Activated B cell treated with CpG ODN at 0.5 μM for 24 hours (primary cell): ENCODE results near the gene PHACTR3. TPM values are rescaled to one million over a fixed set of nuclear protein-coding genes. Genes with fewer than 3 reads are reported as not detected.

Source experiments
- ATAC-seq: fragments of 200-7000 bp; cut with Tn5 transposase; one replicate; pipeline ENCODE4 v1.10.0; 2021; ENCODE audit warnings: low read depth, mild to moderate bottlenecking, moderate library complexity
- CTCF ChIA-PET: fragments of 350-600 bp; sonication (Branson Sonifier 250); formaldehyde crosslinking; loops from one replicate; lab custom pipeline; 2021; ENCODE audit warnings: antibody characterized with exemption; lab: Charles Lee
- POLR2A ChIA-PET: fragments of 350-600 bp; sonication (Branson Sonifier 250); formaldehyde crosslinking; loops from one replicate; lab custom pipeline; 2021; ENCODE audit warnings: antibody characterized with exemption; lab: Charles Lee
- DNase-seq: peaks from one replicate; pipeline ENCODE4 v3.0.0; 2022
- H3K27ac Mint-ChIP-seq: one replicate; pipeline ENCODE4 v1.8.0; 2020; ENCODE audit warnings: mixed read lengths
- H3K27me3 Mint-ChIP-seq: one replicate; pipeline ENCODE4 v1.8.0; 2021; ENCODE audit warnings: mixed read lengths
- H3K36me3 Mint-ChIP-seq: one replicate; pipeline ENCODE4 v1.8.0; 2021; ENCODE audit warnings: low read depth, mixed read lengths
- H3K4me1 Mint-ChIP-seq: one replicate; pipeline ENCODE4 v1.8.0; 2021; ENCODE audit warnings: mixed read lengths
- H3K4me3 Mint-ChIP-seq: one replicate; pipeline ENCODE4 v1.8.0; 2020; ENCODE audit warnings: mild to moderate bottlenecking, mixed read lengths
- H3K9me3 Mint-ChIP-seq: one replicate; pipeline ENCODE4 v1.8.0; 2020; ENCODE audit warnings: mixed read lengths
- CTCF ChIP-seq: fragments of 200-600 bp; IDR thresholded peaks from one replicate; pipeline ENCODE4 v1.8.0; 2022; ENCODE audit warnings: antibody characterized with exemption, mild to moderate bottlenecking
- intact Hi-C: fragments of 100-400 bp; cut with micrococcal nuclease; formaldehyde crosslinking; loops from one replicate; pipeline ENCODE4 v1.15.1; 2024
- total RNA-seq: library from RNA; stranded (reverse); gene quantifications from 2 replicates; pipeline ENCODE4 v1.2.3, GENCODE V29; 2022

The PHACTR3 gene
- total RNA-seq, 1 donor from 2014 or later: not detected

- no peak overlapping the region for H3K27ac Mint-ChIP-seq
- DNase-seq: no peak
- POLR2A ChIA-PET: no interaction called here
- intact Hi-C loops: no loop called here
- no peak overlapping the region for H3K4me3 Mint-ChIP-seq
- H3K9me3 Mint-ChIP-seq: peaks cover 3% of the 10 kb centered on the region
- no peaks in the 10 kb centered on the region for H3K4me1 Mint-ChIP-seq
- CTCF ChIA-PET: no interaction called here
- no peaks in the 10 kb centered on the region for H3K36me3 Mint-ChIP-seq
- no peak for ATAC-seq
- peaks cover 2% of the 10 kb centered on the region for H3K27me3 Mint-ChIP-seq
- no peak for TF ChIP-seq CTCF
These were observed 44.2 kb downstream of the PHACTR3 start for GRCh38 chr20:59648466-59649070.

GRCh38 chr20:59650418-59650817 lies 46.1 kb downstream of the PHACTR3 start:
- Mint-ChIP-seq H3K9me3 (peaks cover 3% of the 10 kb centered on the region), H3K4me3 (no peak overlapping the region), H3K27me3 (peaks cover 2% of the 10 kb centered on the region), H3K4me1 (no peaks in the 10 kb centered on the region), H3K36me3 (no peaks in the 10 kb centered on the region), H3K27ac (no peak overlapping the region)
- ChIA-PET CTCF (no interaction called here), POLR2A (no interaction called here)
- ATAC-seq (no peak), DNase-seq (no peak)
- TF ChIP-seq CTCF: no peak
- intact Hi-C loops: no loop called here

GRCh38 chr20:59652381-59652780 lies 48.0 kb downstream of the PHACTR3 start:
- Mint-ChIP-seq H3K36me3 (no peaks in the 10 kb centered on the region), H3K27me3 (peaks cover 2% of the 10 kb centered on the region), H3K9me3 (peaks cover 16% of the 10 kb centered on the region), H3K4me3 (no peak overlapping the region), H3K4me1 (no peaks in the 10 kb centered on the region), H3K27ac (no peak overlapping the region)
- intact Hi-C loops: no loop called here
- no peak for TF ChIP-seq CTCF
- ChIA-PET POLR2A (no interaction called here), CTCF (no interaction called here)
- no peak for ATAC-seq
- no peak for DNase-seq

- POLR2A ChIA-PET: no interaction called here
- CTCF ChIA-PET: no interaction called here
- no peak overlapping the region for H3K27ac Mint-ChIP-seq
These were observed 52.1 kb downstream of the PHACTR3 start for GRCh38 chr20:59656417-59656816.

GRCh38 chr20:59657459-59658046 lies 53.2 kb downstream of the PHACTR3 start:
- ChIA-PET CTCF (no interaction called here), POLR2A (no interaction called here)
- no peak for ATAC-seq
- no peak for TF ChIP-seq CTCF
- H3K4me3 Mint-ChIP-seq: no peak overlapping the region
- H3K27ac Mint-ChIP-seq: no peak overlapping the region
- no peaks in the 10 kb centered on the region for H3K4me1 Mint-ChIP-seq
- DNase-seq: no peak
- intact Hi-C loops: no loop called here
- peaks cover 27% of the 10 kb centered on the region for H3K9me3 Mint-ChIP-seq
- H3K36me3 Mint-ChIP-seq: peaks cover 2% of the 10 kb centered on the region
- peaks cover 10% of the 10 kb centered on the region for H3K27me3 Mint-ChIP-seq

More at GRCh38 chr20:59656417-59656816, 52.1 kb downstream of the PHACTR3 start:
- no peaks in the 10 kb centered on the region for H3K27me3 Mint-ChIP-seq
- H3K36me3 Mint-ChIP-seq: peaks cover 2% of the 10 kb centered on the region
- ATAC-seq: no peak
- no peak overlapping the region for H3K4me3 Mint-ChIP-seq
- H3K9me3 Mint-ChIP-seq: peaks cover 27% of the 10 kb centered on the region
- TF ChIP-seq CTCF: no peak
- intact Hi-C loops: no loop called here
- no peaks in the 10 kb centered on the region for H3K4me1 Mint-ChIP-seq
- no peak for DNase-seq
